KOPT-K1 (cell line): ENCODE measurements around the gene ADARB2.
"Not testable (repeated sequence)": the region's sequence is repeated elsewhere in the genome, so short reads cannot be mapped to it uniquely, and the experiment has no call there.

Experiments
- H3K27ac ChIP-seq: fragments of 200-600 bp; sonication (generic); 2 replicates; pipeline ENCODE4 v1.5.1; 2016; ENCODE audit warnings: antibody characterized with exemption, mild to moderate bottlenecking, low read depth, low read length; ENCODE audit not compliant: poor library complexity, severe bottlenecking
- H3K36me3 ChIP-seq: fragments of 200-600 bp; sonication (generic); 2 replicates; pipeline ENCODE4 v1.5.1; 2017; ENCODE audit warnings: antibody characterized with exemption, mild to moderate bottlenecking, low read length, moderate library complexity; ENCODE audit not compliant: insufficient read depth
- H3K9me3 ChIP-seq: fragments of 200-600 bp; sonication (generic); 2 replicates; pipeline ENCODE4 v1.5.1; 2017; ENCODE audit warnings: antibody characterized with exemption, low read length, mild to moderate bottlenecking; ENCODE audit not compliant: insufficient read depth, poor library complexity, severe bottlenecking

ADARB2 gene

DNA sequence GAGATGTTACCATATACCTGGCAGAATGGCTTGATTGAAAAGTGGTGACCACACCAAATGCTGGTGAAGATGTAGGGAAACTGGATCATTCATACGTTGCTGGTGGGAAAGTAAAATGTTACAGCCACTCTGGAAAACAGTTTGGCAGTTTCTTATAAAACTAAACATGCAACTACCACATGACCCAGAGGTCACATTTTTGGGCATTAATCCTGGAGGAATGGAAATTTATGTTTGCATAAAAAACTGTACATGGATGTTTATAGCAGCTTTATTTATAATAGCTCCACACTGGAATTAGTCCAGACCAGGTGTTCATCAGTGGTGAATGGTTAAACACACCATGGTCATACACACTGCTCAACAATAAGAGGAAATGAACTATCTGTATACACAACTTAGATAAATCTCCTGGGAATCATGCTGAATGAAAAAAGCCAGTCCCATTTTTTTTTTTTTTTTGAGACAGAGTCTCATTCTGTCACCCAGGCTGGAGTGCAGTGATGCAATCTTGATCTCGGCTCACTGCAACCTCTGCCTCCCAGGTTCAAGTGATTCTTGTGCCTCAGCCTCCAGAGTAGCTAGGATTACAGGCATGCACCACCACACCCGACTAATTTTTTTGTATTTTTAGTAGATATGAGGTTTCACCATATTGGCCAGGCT is 309.7 kb downstream of the ADARB2 start:
- not testable (repeated sequence) for H3K9me3 ChIP-seq, H3K27ac ChIP-seq, H3K36me3 ChIP-seq

DNA sequence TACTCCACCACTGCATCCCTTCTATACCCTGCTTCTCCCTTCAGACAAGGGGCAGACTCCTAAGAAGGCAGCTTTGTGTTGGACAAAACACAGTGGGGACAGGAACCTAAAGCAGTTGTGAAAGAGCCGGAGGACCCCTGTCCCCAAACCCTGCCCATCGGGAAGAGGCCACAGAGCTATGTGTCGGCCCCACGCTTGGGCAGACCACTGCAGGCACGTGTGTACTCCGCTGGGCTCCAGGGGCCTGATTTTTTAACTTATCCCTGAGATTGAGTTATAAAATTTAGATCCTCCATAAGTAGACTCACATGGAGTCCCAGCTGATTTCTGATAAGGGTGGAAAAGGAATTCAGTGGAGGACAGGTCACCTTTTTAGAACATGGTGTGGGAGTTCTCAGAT is 310.5 kb downstream of the ADARB2 start:
- Histone ChIP-seq H3K9me3 (peaks cover 7% of the 10 kb centered on the region), H3K36me3 (no peaks in the 10 kb centered on the region), H3K27ac (no peak overlapping the region)

GRCh38 chr10:1425879-1426278 is 311.4 kb downstream of the ADARB2 start:
- no peak overlapping the region for H3K27ac ChIP-seq
- peaks cover 2% of the 10 kb centered on the region for H3K9me3 ChIP-seq
- no peaks in the 10 kb centered on the region for H3K36me3 ChIP-seq

DNA sequence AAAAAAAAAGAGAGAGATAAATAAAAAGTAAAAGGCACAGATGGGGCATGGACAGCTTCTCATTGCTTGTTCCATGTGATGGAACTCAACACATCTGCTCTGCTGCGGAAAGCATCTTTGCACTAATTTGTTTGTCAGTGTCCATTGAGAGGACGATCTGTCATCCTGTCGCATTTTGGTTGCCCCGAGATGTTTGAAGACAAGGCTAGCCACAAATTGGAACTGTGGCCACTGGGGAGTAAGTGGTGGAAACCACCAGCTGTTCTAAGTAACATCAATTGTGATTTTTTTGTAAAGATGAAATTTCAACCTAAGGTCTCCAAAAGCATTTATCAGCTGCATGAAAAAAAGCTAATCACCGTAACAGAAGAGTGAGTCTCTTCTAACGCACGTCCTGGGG is 312.7 kb downstream of the ADARB2 start:
- Histone ChIP-seq H3K36me3 (no peaks in the 10 kb centered on the region), H3K9me3 (no peaks in the 10 kb centered on the region), H3K27ac (no peak overlapping the region)

DNA sequence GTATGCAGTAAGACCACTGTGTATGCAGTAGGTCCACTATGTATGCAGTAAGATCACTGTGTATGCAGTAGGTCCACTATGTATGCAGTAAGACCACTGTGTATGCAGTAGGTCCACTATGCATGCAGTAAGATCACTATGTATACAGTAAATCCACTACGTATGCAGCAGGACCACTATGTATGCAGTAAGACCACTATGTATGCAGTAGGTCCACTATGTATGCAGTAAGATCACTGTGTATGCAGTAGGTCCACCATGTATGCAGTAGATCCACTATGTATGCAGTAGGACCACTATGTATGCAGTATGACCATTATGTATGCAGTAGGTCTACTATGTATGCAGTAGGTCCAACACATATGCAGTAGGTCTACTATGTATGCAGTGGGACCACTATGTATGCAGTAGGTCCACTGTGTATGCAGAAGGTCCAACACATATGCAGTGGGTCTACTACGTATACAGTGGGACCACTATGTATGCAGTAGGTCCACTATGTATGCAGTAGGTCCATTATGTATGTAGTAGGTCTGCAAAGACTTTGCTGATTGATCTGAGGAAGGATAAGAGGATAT is 313.6 kb downstream of the ADARB2 start:
- Histone ChIP-seq H3K27ac (no peak overlapping the region), H3K9me3 (no peaks in the 10 kb centered on the region), H3K36me3 (no peaks in the 10 kb centered on the region)

- Histone ChIP-seq H3K36me3 (no peaks in the 10 kb centered on the region), H3K27ac (no peak overlapping the region), H3K9me3 (no peaks in the 10 kb centered on the region)
Observed at GRCh38 chr10:1422275-1422674, 315.1 kb downstream of the ADARB2 start.

GRCh38 chr10:1420661-1421362 is 316.5 kb downstream of the ADARB2 start:
- Histone ChIP-seq H3K36me3 (no peaks in the 10 kb centered on the region), H3K9me3 (no peaks in the 10 kb centered on the region), H3K27ac (no peak overlapping the region)

GRCh38 chr10:1419796-1420610 is 317.3 kb downstream of the ADARB2 start:
- no peaks in the 10 kb centered on the region for H3K9me3 ChIP-seq
- H3K27ac ChIP-seq: no peak overlapping the region
- no peaks in the 10 kb centered on the region for H3K36me3 ChIP-seq

- Histone ChIP-seq H3K36me3 (no peaks in the 10 kb centered on the region), H3K27ac (no peak overlapping the region), H3K9me3 (no peaks in the 10 kb centered on the region)
Observed at GRCh38 chr10:1418031-1418550, 319.2 kb downstream of the ADARB2 start.

GRCh38 chr10:1417574-1417973 is 319.8 kb downstream of the ADARB2 start:
- H3K27ac ChIP-seq: no peak overlapping the region
- H3K9me3 ChIP-seq: no peaks in the 10 kb centered on the region
- H3K36me3 ChIP-seq: no peaks in the 10 kb centered on the region

- Histone ChIP-seq H3K36me3 (no peaks in the 10 kb centered on the region), H3K27ac (no peak overlapping the region), H3K9me3 (no peaks in the 10 kb centered on the region)
Observed at GRCh38 chr10:1416456-1417037, 320.8 kb downstream of the ADARB2 start.

DNA sequence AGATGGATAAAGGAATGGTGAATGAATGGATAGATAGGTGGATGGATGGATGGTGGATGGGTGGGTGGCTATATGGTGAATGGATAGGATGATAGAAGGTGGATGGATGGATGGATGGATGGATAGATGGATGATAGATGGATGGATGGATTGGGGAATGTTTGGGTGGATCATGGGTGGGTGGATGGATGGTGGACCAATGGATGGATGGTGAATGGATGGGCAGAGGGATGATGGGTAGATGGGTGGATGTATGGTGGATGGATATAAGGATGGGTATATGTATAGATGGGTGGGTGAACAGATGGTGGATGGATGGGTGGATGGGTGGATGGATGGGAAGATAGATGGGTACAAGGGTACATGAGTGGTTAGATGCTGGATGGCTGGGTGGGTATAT is 322.4 kb downstream of the ADARB2 start:
- no peaks in the 10 kb centered on the region for H3K9me3 ChIP-seq
- no peak overlapping the region for H3K27ac ChIP-seq
- no peaks in the 10 kb centered on the region for H3K36me3 ChIP-seq

DNA sequence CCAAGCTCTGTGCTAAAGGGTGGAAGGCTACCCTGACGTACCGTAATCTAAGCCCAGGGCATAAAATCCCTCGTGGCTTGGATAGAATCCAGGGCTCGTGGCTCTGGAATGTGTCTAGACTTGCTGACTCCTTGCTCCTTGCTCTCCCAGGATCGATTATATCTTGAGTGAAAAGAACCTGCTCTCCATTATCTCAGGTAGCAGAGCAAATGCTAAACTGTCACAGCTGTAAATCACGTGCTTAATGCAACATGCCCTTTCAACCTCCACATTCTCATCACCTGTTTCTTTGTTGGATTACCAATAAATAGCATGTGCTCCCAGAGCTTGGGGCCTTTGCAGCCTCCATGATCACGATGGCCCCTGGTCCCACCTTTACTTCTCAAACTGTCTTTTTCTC is 323.0 kb downstream of the ADARB2 start:
- H3K36me3 ChIP-seq, H3K9me3 ChIP-seq, H3K27ac ChIP-seq: not testable (repeated sequence)

DNA sequence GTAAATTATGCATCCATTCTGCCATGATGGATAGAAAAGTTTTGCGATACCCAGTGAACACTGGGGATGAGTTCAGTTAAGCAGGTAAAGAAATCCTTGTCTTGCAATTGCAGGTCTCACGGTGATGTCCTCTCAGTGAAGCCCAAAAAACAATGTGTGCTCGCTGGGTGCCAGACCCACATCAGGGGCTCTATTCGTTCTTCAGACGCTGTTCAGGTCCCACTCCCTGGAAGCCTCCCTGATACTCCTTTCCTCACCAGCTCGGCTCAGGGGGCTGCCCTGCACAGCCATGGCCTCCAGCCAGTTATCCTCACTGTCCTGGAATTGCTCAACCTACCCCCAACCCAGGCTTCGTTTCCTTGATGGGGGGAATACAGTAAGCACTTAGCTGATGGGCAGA is 323.5 kb downstream of the ADARB2 start:
- Histone ChIP-seq H3K9me3 (no peaks in the 10 kb centered on the region), H3K36me3 (no peaks in the 10 kb centered on the region), H3K27ac (no peak overlapping the region)

- H3K27ac ChIP-seq: no peak overlapping the region
Observed at GRCh38 chr10:1413256-1413655, 324.1 kb downstream of the ADARB2 start.

More at GRCh38 chr10:1413256-1413655, 324.1 kb downstream of the ADARB2 start:
- no peaks in the 10 kb centered on the region for H3K9me3 ChIP-seq
- no peaks in the 10 kb centered on the region for H3K36me3 ChIP-seq
